Activated CD4-positive, alpha-beta T cell treated with anti-CD3 and anti-CD28 coated beads for 36 hours (primary cell): ENCODE data around the gene TRIM14. TPM values are rescaled to one million over a fixed set of nuclear protein-coding genes. Genes with fewer than 3 reads are reported as not detected.
"Not testable (repeated sequence)": the region's sequence is repeated elsewhere in the genome, so short reads cannot be mapped to it uniquely, and the experiment has no call there.

Experiments used
- ATAC-seq: fragments of 200-7000 bp; cut with Tn5 transposase; one replicate; pipeline ENCODE4 v1.10.0; 2021; ENCODE audit warnings: mild to moderate bottlenecking, moderate library complexity
- CTCF ChIA-PET: fragments of 350-600 bp; sonication (Branson Sonifier 250); formaldehyde crosslinking; loops from one replicate; lab custom pipeline; 2021; ENCODE audit warnings: antibody characterized with exemption; lab: Charles Lee
- POLR2A ChIA-PET: fragments of 350-600 bp; sonication (Branson Sonifier 250); formaldehyde crosslinking; loops from one replicate; lab custom pipeline; 2021; ENCODE audit warnings: antibody characterized with exemption, inconsistent platforms; lab: Charles Lee
- DNase-seq: peaks from one replicate; pipeline ENCODE4 v3.0.0-alpha.2; 2020
- H3K27ac Mint-ChIP-seq: one replicate; pipeline ENCODE4 v1.8.0; 2021; ENCODE audit warnings: mixed read lengths
- H3K27me3 Mint-ChIP-seq: one replicate; pipeline ENCODE4 v1.8.0; 2021; ENCODE audit warnings: mixed read lengths
- H3K36me3 Mint-ChIP-seq: one replicate; pipeline ENCODE4 v1.8.0; 2021; ENCODE audit warnings: low read depth, mixed read lengths
- H3K4me1 Mint-ChIP-seq: one replicate; pipeline ENCODE4 v1.8.0; 2021; ENCODE audit warnings: mixed read lengths
- H3K4me3 Mint-ChIP-seq: one replicate; pipeline ENCODE4 v1.8.0; 2021; ENCODE audit warnings: mild to moderate bottlenecking, moderate library complexity, mixed read lengths
- H3K9me3 Mint-ChIP-seq: one replicate; pipeline ENCODE4 v1.8.0; 2021; ENCODE audit warnings: low read depth, mixed read lengths
- intact Hi-C, 2 experiments: fragments of 100-400 bp; cut with DNase I in 1 of 2; cut with micrococcal nuclease in 1 of 2; formaldehyde crosslinking; loops; one replicate each; pipeline versions ENCODE4 v1.14.2 to v1.15.1; 2022 to 2024; cut with DNase I, micrococcal nuclease
- total RNA-seq, 2 experiments: library from RNA; stranded (reverse); gene quantifications; one replicate each; pipeline ENCODE4 v1.2.3, GENCODE V29; 2021

TRIM14 gene
- total RNA-seq, 2 experiments from 2014 or later, result 54.6 to 59.6 TPM

DNA sequence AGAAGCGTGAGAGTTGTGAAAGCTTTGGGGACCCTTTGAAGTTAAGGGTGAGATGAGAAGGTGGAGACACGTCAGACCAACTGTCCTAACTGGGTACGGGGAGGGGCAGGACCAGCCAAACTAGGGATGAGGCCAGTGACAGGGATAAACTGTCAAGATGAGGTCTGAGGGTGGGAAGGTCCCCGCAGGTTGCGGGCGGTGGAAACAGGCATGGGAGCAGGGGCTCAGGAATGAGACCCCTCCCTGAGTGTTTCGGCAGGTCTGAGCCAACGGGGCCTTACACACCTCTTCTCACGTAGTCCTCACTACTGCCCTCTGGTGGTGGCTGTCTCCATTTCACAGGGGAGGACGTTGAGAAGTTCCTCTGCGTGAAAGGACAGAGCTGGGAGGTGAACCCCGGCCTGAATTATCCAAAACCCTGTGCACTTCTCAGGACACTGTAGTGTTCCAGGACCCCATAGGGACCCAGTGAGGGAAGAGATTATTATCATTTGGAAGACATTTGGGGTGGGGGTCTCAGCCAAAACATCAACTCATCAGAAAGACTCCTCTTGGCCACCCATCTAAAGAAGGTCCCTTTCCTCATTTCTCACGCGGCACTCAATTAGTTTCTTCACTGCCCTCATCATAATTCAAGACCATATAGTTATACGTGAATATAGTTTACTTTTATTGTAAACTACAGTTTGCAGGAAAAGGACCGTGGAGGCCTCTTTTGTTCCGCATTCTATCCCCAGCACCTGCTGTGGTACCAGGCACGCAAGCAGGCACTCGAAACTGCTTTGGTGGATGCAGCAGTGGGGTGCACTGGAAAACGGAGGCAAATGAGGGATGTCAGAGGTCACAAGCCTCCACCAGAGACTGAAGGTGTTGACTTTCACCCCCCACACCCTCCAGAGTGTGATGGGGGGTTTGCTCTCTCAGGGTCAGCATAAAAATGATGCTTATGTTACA is 84.2 kb downstream of the TRIM14 start:
- intact Hi-C loops, result loop anchor here (1.0 to 5.0 kb wide), 5 partner anchors 48 to 324 kb away; no protein-coding TSS in a partner anchor
- Mint-ChIP-seq H3K27me3 (no peaks in the 10 kb centered on the region), H3K27ac (peak overlapping the region; percentile 21), H3K4me3 (no peak overlapping the region), H3K4me1 (peaks cover 14% of the 10 kb centered on the region), H3K36me3 (no peaks in the 10 kb centered on the region), H3K9me3 (no peaks in the 10 kb centered on the region)
- CTCF ChIA-PET, result interaction anchor here (0.6 to 2.2 kb wide), 28 partner anchors 10 to 338 kb away, joined by 3 to 17 read pairs (median 4); partner anchors contain the start of genes NANS, TRMO and XPA
- DNase-seq (peak; percentile 96), ATAC-seq (peak; percentile 99)
- POLR2A ChIA-PET, result interaction anchor here (0.6 kb wide), 1 partner anchor 44 kb away, joined by 3 read pairs; no protein-coding TSS in a partner anchor

DNA sequence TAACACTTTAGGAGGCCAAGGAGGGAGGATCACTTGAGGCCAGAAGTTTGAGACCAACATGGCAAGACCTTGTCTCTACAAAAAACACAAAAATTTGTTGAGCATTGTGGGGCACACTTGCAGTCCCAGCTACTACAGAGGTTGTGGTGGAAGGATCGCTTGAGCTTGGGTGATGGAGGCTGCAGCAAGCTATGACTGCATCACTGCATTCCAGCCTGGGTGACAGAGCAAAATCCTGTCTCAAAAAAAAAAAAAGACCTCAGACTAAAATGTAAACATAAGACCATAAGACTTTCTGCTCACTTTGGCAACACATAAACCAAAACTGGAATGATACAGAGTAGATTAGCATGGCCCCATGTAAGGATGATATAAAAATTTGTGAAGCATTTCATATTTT is 87.1 kb downstream of the TRIM14 start:
- POLR2A ChIA-PET, result interaction anchor here (0.7 kb wide), 1 partner anchor 114 kb away, joined by 3 read pairs; no protein-coding TSS in a partner anchor
- ATAC-seq (no peak), DNase-seq (no peak)
- intact Hi-C loops, result loop anchor here in 1 of 2 experiments (5.0 kb wide), 1 partner anchor 45 kb away; no protein-coding TSS in a partner anchor
- Mint-ChIP-seq H3K4me3 (no peak overlapping the region), H3K27ac (no peak overlapping the region), H3K27me3 (no peaks in the 10 kb centered on the region), H3K4me1 (peaks cover 14% of the 10 kb centered on the region), H3K36me3 (no peaks in the 10 kb centered on the region), H3K9me3 (no peaks in the 10 kb centered on the region)
- CTCF ChIA-PET, result interaction anchor here (0.6 to 1.4 kb wide), 6 partner anchors 18 to 1022 kb away, joined by 3 to 6 read pairs (median 4); partner anchors contain the start of gene TBC1D2

DNA sequence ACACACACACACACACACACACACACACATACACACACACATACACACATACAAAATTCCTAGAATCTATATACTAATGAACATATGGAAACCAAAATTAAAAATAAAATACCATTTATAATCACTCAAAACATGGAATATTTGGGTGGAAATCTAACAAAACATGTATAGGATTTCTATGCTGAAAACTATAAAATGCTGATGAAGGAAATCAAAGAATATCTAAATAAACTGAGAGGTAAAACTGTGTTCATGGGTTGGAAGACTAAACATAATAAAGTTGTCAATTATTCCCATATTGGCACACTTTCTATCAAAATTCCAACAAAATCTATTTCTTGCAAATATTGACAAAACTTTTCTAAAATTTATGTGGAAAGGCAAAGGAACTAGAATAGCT is 87.9 kb downstream of the TRIM14 start:
- ATAC-seq (no peak), DNase-seq (no peak)
- Mint-ChIP-seq H3K4me3 (no peak overlapping the region), H3K4me1 (peaks cover 14% of the 10 kb centered on the region), H3K36me3 (peaks cover 3% of the 10 kb centered on the region), H3K27ac (no peak overlapping the region), H3K27me3 (no peaks in the 10 kb centered on the region), H3K9me3 (no peaks in the 10 kb centered on the region)
- intact Hi-C loops, result loop anchor here in 1 of 2 experiments (5.0 kb wide), 1 partner anchor 44 kb away; no protein-coding TSS in a partner anchor
- ChIA-PET CTCF (interaction anchor here (1.4 kb wide), 1 partner anchor 18 kb away, joined by 3 read pairs; no protein-coding TSS in a partner anchor), POLR2A (no interaction called here)

DNA sequence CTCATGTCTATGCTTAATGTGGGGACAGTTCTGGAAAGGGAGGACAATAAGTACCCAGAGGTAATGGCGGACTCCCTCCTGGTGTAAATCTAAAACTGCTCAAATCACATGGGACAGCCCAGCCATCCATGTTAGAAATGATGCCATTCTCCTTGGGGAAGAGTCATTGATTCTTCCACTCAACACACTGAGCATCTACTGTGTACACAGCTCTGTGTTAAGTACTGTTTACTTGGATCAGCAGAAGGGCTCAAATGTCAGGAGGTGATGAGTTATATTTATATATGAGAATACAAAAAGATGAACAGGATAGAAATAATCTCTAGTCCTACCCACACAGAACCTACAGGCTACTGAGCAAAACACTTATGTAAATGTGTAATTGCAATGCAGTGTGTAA is 94.3 kb downstream of the TRIM14 start:
- no peak for ATAC-seq
- CTCF ChIA-PET, result interaction anchor here (1.2 to 2.3 kb wide), 3 partner anchors 10 to 19 kb away, joined by 3 to 6 read pairs (median 5); no protein-coding TSS in a partner anchor
- POLR2A ChIA-PET, result no interaction called here
- H3K27ac Mint-ChIP-seq, result no peak overlapping the region
- H3K27me3 Mint-ChIP-seq, result no peaks in the 10 kb centered on the region
- no peaks in the 10 kb centered on the region for H3K9me3 Mint-ChIP-seq
- no peak for DNase-seq
- intact Hi-C loops, result no loop called here
- H3K4me3 Mint-ChIP-seq, result no peak overlapping the region
- no peaks in the 10 kb centered on the region for H3K4me1 Mint-ChIP-seq
- peaks cover 20% of the 10 kb centered on the region for H3K36me3 Mint-ChIP-seq

DNA sequence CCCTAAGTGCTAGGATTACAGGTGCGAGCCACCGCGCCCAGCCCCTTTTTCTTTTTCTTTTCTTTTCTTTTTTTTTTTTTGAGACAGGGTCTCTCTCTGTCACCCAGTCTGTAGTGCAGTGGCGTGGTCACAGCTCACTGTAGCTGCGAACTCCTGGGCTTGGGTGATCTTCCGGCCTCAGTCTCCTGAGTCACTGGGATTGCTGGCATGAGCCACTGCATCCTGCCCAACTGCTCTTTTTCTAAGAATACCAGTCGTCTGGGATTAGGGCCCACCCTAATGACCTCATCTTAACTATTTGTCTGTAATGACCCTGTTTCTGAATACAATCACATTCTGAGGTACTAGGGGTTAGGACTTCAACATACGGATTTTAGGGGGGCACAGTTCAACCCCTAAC is 96.6 kb downstream of the TRIM14 start:
- H3K36me3 Mint-ChIP-seq, result peaks cover 29% of the 10 kb centered on the region
- ChIA-PET CTCF (interaction anchor here (0.7 to 3.8 kb wide), 2 partner anchors 12 to 60 kb away, joined by 3 to 17 read pairs; no protein-coding TSS in a partner anchor), POLR2A (no interaction called here)
- ATAC-seq (no peak), DNase-seq (no peak)
- H3K27me3 Mint-ChIP-seq, result no peaks in the 10 kb centered on the region
- H3K4me1 Mint-ChIP-seq, result no peaks in the 10 kb centered on the region
- H3K27ac Mint-ChIP-seq, result no peak overlapping the region
- no peaks in the 10 kb centered on the region for H3K9me3 Mint-ChIP-seq
- no peak overlapping the region for H3K4me3 Mint-ChIP-seq
- intact Hi-C loops, result no loop called here

DNA sequence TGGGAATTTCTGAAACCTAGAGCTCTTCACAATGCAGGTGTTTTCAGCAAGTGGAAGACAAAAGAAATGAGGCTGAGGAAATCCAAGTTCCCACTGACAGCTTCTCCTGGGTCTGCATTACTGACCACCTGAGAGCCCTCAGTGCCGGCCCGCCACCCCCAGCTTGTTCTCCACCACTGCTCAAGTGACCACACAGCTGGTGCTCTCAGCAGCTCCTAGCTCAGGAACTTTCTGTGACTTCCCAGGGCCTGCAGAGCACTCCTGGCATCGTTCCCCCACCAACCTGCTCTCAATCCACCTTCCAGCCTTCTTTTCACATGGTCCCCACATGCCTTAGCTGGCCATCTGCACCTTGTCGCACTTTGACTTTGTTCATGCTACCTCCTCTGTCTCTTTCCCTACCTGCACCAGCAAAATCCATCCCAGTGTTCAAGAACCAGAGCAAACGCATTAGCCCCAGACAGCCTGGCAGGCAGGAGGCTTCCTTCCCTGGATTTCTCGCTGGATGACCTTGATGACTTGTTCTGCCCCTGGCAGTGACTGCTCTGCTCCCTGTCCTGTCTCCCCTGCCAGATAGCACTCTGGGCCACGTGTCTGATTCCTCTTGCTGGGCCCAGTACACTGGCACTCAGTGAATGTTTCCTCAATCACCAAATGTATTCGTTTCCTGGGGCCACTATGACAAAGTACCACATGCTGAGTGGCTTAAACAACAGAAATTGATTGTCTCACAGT is 97.5 kb downstream of the TRIM14 start:
- H3K27me3 Mint-ChIP-seq, result no peaks in the 10 kb centered on the region
- POLR2A ChIA-PET, result interaction anchor here (0.6 kb wide), 1 partner anchor 11 kb away, joined by 4 read pairs; no protein-coding TSS in a partner anchor
- CTCF ChIA-PET, result interaction anchor here (1.1 to 3.8 kb wide), 2 partner anchors 9 to 13 kb away, joined by 3 to 17 read pairs; no protein-coding TSS in a partner anchor
- H3K36me3 Mint-ChIP-seq, result peaks cover 33% of the 10 kb centered on the region
- intact Hi-C loops, result no loop called here
- no peaks in the 10 kb centered on the region for H3K9me3 Mint-ChIP-seq
- ATAC-seq (no peak), DNase-seq (no peak)
- no peaks in the 10 kb centered on the region for H3K4me1 Mint-ChIP-seq
- no peak overlapping the region for H3K27ac Mint-ChIP-seq
- no peak overlapping the region for H3K4me3 Mint-ChIP-seq

DNA sequence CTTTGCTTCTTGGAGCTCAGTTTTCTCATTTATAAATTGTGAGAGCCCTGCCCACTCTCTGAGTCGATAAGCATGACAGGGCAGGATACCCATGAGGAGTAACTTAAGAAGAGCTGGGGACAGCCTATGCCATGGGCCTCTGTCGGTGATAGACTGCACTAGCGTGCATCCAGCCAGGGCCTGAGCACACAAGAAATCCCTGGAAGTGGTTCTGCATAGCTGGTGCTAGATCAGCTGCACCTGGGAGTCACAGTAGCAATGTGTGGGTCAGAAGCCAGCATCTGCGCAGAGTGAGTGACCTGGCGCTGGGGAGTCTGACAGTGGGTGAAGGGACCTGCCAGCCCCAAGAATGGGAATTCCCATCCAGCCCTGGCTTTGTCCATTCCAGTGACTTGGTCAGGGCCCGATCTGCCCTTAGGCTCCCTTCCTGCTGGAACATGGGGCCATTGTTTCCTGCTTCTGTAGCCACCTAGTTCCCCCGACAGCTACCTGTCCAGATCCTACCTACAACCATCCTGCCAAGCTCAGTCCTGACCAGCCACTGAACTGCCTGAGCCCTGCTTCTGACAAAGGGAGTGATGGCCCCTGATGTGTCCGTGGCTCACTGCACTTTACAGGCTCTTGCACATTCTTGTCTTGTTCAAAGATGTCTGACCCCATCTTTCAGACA is 98.4 kb downstream of the TRIM14 start:
- no peaks in the 10 kb centered on the region for H3K27me3 Mint-ChIP-seq
- POLR2A ChIA-PET, result interaction anchor here (0.6 kb wide), 1 partner anchor 10 kb away, joined by 4 read pairs; no protein-coding TSS in a partner anchor
- ATAC-seq (no peak), DNase-seq (no peak)
- no peaks in the 10 kb centered on the region for H3K4me1 Mint-ChIP-seq
- CTCF ChIA-PET, result interaction anchor here (0.6 to 3.8 kb wide), 4 partner anchors 9 to 138 kb away, joined by 3 to 17 read pairs (median 4); no protein-coding TSS in a partner anchor
- intact Hi-C loops, result no loop called here
- H3K4me3 Mint-ChIP-seq, result no peak overlapping the region
- no peak overlapping the region for H3K27ac Mint-ChIP-seq
- H3K36me3 Mint-ChIP-seq, result peaks cover 35% of the 10 kb centered on the region
- H3K9me3 Mint-ChIP-seq, result no peaks in the 10 kb centered on the region

DNA sequence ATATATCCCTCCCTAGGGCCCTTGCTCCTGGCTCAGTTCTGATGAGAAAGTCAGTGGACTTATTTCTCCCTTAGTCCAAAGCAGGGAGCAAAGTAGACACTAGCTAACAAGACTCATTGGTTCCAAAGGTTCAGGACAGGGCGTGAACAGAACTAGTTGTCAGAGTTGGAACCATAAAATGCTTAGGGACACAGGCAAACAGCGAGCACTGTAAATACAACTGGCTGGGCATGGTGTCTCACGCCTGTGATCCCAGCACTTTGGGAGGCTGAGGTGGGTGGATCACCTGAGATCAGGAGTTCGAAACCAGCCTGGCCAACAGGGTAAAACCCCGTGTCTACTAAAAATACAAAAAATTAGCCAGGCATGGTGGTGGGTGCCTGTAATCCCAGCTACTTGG is 99.2 kb downstream of the TRIM14 start:
- DNase-seq, H3K9me3 Mint-ChIP-seq, POLR2A ChIA-PET, H3K4me1 Mint-ChIP-seq, H3K27me3 Mint-ChIP-seq, H3K27ac Mint-ChIP-seq, H3K4me3 Mint-ChIP-seq, intact Hi-C loops, ATAC-seq: not testable (repeated sequence)
- H3K36me3 Mint-ChIP-seq, result peaks cover 37% of the 10 kb centered on the region
- CTCF ChIA-PET, result interaction anchor here (0.6 to 1.8 kb wide), 5 partner anchors 9 to 139 kb away, joined by 3 to 6 read pairs (median 4); no protein-coding TSS in a partner anchor
